Hippocampal formation (tissue), 2 donors: ENCODE data around the gene LTBP2.

ENCODE experiments used
- DNase-seq, 2 donors: peaks; one replicate each; lab custom pipeline; 2025; lab: John Stamatoyannopoulos, UW

The LTBP2 gene

DNA sequence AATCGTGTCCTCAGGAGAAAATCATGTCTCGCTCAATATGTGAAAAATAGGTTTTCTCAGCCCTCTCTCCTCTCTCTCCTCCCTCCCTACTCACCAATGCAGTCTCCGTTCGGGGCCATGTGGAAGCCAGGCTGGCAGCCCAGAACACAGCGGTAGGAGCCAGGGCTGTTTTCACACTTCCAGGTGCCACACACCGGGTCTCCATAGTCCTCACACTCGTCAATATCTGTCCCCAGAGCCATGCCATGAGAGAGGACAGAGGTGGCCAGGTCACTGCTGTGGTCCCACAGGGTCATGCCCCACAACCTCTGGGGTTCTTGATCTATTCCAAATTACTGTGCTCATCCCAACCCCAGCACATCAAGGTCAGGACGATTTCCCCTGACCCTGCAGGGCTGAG, 105.0 kb downstream of the LTBP2 start:
- DNase-seq, result no peak

DNA sequence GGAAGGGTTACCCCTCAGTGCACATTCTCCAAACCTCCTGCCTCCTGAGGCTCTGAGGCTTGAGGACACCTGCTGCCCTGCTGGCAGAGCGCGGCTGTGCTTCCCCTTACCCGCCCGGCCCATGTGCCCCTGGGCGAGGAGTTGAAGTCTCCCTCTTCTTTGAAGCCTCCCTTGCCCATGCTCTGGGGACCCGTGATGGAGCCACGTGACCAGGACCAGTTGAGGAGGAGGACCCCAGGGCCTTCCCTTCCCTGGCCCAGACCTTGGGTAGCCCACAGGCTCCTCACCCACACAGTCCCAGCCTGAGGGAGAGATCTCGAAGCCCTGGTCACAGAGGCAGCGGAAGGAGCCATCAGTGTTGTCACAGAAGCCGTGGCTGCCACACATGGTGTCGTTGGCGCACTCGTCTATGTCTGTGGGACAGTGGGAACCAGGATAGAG, 105.6 kb downstream of the LTBP2 start:
- no peak for DNase-seq

DNA sequence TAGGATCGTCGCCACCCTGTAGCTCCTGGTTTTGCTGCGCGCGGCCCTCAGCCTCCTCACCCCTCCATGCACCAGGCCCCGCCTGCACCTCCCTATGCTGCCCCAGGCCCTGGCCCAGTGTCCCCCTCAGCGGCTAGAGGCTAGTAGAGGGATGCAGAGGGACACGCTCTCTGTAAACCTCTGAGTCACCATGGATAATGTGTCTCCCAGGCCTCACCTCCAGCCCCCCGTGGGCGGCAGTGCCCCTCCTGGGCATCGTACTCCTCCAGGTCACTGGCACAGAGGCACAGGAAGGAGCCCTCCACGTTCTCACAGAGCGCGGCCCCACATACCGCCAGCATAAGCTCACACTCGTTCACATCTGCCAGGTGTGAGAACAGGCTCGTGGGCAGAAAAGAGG, 106.2 kb downstream of the LTBP2 start:
- DNase-seq, result no peak

DNA sequence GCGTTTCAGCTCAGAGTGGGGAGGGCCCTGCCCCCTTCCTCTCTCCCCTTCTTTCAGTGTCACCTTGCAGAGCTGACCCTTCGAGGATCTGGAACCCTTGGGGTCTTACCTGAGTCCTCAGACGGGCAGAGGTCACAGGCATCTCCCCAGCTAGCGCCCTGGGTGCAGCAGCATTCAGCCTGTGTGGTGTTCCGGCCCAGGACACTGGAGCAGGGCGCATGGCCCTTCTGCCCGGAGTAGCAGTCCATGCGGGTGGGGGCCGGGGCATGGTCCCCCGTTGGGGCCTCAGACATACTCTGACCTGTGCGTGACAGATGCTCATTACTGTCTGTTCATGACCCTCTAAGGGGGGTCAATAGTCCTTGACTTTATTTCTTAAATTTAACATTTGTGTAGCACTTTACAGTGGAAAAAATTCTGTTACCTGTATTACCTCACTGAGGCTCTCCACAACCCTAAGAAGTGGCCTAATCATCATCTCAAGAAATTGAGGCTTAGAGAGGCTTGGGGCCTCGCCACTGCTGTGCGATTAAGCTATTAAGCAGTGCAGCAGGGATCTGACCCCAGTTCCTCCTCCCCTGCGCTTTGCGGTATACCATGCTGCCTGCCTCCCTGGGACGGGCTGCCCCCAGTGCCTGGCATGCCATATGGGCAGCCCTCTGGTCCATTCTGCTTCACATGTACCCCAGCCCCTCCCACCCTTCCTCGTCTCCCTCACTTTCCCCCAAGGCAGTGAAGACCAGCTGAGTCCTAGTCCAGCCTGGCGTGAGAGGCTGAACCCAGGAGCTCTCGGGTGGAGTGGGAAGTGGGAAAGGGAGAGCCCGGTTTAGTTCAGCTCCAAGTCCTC, 106.9 kb downstream of the LTBP2 start:
- DNase-seq, result no peak

DNA sequence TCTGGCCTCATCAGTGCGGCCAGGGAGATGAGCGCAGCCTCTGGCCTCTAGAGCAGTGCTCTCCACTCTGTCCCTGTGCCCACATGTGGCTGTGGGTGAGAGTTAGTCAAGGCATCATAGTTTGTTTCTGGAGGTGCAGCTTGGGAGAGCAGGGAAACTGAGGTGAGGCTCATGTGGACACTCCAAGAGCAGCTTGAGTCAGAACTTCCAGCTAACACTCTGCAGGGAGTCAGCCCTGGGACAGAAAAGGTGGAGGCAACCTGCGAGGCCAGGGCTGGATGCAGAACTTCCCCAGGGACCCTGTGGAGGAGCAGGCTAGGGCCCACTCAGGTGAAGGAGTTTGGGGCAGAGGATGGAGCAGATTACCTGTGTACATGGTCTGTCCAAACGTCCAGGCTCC, 107.6 kb downstream of the LTBP2 start:
- DNase-seq, result no peak

DNA sequence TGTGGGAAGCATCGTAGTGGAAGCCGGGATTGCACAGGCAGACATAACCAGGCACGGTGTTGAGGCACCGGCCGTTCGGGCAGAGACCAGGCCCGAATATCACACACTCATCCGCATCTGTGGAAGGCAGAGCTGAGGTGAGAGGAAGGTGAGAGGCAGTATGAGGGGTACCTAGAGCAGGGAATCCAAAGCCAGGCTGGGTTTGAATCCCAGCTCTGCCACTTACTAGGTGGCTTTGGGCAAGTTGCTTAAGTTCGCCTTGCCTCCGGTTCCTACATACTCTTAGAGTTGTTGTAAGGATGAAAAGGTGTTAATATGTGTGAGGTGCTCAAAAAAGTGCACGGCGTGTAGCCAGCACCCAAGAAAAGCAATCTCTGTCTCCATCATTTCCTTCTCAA, 108.1 kb downstream of the LTBP2 start:
- no peak for DNase-seq

DNA sequence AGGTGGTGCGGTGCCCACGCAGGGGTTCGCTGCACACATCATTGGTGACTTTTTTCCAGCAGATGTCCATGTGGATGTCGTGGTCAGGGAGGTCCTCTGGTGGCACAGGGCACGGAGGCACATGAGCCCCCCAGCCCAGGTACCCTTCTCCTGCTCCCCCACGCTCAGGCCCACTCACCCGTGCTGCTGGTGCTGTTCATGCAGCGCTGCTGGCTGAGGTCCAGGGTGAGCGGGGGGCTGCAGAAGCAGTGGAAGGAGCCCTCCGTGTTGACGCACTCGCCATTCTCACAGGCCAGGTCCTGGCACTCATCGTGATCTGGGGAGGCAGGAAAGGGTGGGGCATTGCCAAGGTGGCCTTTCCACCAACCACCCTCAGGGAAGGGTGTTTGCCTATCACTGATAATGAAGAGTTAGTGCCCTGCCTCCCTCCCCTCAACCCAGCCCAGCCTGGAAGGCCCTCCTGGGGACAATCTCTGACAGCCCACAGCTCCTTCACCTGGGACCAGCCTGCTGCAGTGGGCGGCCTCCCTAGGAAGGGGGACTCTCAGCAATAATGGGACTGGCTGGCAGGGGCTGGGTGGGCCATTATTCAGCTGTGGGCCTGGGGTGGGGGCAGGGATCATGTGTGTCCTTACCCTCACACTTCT, 108.6 kb downstream of the LTBP2 start:
- DNase-seq, result no peak

DNA sequence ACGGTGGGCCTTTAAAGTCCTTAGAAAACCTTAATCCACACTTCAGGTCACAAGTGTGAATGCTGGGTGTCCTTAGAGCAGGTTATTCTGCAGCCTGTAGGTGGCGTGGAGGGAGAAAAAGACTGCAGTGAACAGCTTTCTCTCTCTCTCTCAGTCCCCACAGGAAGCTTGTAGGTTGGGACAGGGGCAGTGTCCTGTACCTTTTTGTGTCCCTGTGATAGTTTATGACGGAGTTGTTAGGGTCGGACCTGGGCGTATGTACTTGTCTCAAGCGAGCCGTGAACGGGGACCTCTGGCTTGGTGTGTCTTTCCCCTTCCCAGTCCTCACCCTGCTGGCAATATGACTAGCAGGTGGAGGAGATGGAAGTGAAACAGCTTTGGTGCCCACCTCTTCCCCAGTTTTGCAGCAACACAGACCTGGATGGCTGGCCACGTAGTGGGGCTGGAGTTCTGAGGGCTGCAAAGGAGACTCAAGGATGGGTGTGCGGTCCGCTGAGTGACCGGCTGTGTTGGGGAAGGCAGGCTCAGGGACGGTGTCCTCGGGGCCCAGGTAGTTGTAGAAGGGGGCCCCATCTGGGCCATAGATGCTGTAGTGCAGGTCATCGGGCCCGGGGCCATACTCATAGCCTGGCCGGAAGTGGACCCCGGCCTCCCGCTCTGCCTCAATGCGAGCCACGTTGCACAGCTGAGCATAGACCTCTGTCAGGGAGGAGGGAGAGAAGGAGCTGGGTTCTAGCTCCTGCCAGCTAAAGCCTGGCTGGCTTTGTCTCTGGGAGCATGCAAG, 109.6 kb downstream of the LTBP2 start:
- peak in 1 of 2 donors; percentile 26 for DNase-seq

DNA sequence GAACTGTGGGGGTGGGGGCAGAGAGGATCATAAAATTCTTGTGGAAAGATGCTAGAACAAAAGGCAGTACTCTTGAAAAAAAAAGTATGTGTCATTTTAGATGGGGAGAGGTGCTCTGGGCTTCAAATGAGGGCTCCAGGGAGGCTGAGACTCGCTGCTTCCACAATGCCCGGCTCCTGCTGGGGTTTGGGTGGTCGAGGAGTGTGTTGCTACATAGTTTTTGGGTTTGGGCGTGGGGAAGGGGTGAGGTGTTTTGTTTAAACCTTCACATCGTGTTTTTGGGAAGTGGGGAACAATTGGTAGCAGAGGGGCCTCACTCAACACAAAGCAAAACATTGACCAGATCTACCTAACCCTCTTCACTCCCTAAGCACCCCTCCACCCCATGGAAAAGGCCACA, 110.3 kb downstream of the LTBP2 start:
- no peak for DNase-seq

DNA sequence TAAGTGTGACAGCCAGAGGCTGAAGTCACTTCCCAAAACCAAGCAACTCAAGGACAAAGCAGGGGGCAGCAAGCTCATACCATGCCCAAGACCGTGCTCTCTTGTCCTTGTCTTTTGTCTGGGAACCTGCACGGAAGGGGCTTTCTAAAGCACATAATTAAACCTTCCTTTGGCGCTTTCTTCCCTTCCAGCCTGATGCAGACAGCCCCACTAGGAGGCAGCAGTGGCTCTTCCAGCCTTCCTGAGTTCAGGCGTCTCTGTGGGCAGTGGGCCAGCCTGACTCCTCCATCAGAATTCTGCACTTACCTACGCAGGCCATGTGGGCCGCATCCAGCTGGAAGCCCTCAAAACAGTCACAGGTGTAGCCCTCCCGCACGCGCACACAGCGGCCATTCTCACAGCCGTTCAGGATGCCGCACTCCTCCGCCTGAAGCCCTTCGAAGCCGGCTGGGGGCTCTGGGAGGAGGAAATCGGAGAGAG, 110.9 kb downstream of the LTBP2 start:
- peak; percentile 35 to 62 for DNase-seq

DNA sequence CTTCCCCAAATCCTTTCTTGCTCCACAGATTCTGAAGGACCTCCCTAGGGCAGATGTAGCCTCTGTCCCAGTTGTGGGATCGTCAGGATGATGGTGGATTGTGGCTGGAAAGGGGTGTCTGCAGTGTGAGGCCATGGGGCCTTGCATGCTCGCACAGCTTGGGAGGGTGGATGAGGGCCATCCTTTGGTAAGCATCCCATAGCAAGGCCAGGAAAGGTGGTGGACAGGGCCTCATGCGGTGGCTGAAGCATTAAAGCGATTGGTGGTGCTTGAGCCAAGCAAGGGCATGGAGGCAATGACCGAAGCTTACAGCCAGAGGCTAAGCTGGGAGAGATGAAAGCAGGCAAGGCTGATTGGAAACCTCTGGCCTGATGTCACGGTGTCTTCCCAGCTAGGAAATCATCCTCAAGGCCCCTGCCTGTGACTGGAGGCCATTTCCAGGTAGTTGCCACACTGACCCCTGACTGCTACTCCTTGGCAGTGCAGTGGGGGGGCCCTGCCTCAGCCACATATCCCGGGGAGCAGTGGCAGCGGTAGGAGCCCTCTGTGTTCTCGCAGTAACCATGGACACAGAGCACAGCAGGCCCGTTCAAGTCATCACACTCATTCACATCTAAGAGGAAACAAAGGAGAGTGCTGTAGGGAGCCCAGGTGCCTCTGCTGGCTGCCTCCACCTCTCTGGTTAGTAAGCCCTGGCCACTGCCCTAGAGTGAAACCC, 111.5 kb downstream of the LTBP2 start:
- no peak for DNase-seq

DNA sequence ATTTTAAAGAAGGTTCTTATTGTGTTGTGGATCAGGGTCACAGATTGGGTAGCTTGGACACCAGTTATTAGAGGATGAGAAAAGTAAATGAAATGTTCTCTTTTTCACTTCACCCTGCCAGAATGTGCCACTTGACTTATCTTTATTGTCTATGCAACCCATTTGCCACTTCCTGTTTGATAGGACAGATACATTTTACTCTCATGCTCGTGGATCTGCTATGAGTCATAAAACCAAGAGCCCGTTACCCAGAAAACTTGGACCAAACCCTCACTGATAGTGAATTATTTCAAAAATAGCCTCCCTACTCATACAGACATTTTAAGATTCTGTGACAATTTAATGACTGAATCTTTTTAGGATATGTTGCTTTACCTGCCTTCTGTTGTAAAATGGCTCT, 116.7 kb downstream of the LTBP2 start:
- no peak for DNase-seq

DNA sequence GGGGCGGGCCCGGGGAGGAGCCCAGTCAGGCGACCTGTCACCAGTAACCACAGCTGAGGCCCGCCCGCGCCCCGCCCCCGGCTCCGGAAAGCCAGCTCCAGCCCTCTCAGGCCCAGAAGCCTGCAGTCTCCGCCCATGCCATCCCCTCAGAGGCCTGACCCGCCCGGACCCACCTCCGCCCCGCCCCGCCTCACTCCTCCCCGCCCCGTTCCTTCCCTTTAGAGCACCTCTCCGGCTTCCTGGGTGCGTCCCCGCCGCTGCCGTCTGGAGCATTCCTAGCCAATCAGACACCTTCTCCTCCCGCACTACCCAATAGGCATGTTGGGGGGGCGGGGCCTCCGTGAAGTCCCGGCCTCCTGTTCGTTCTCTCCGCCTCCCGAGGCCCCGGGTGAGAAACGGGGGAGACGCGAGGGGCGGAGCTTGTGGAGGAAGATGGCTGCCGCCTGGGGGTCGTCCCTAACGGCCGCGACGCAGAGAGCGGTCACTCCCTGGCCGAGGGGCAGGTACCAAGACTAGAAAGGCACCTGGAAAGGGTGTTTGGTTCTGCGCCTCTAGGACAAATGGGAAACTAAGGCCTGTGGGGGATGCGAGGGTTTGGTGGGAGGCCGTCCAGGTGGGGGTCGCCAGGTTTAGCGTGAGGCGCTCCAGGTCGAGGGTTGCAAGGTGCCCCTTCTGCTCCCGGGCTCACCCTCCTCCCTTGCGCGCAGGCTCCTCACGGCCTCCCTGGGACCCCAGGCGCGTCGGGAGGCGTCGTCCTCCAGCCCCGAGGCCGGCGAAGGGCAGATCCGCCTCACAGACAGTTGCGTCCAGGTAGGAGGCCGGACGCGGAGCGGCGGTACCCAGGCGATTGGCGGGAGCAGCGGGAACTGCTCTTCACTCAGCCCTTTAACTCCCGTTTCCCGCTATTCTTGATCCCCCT, 118.4 kb downstream of the LTBP2 start, which contains the start of gene ISCA2:
ISCA2 (plus strand) TSS at position 423 of the 919 bp plus-strand sequence; CDS start at position 433, 10 bp downstream.
- peak; percentile 99 for DNase-seq

DNA sequence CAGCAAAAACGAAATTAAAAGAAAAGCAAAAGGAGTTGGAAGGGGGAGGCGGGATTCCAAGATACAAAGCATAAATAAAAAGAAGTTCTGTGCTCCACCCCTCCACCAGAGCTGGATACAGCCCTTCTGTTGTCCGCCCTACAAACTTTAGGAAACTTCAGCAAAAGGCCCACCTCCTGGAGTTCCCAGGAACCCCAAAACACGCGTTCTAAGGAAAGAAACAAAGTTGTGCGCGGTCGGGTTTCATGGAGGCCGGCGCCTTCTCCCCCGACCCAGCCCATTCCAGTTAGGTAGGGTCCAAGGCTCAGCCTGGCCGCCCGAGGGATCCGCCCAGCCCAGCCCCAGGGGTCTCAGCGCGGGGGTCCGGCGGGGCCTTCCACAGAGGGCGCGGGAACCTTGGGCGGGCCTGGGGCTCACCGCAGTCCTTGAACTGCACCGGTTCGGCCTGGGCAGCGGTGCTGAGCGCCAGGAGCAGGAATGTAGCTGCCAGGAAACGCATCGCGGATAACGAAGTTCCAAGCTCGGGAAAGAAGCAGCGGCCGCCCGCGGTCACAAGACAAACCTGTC, 119.2 kb downstream of the LTBP2 start, which contains the start of gene NPC2:
NPC2 (minus strand) TSS at position 530 of the 567 bp plus-strand sequence; CDS start at position 499, 31 bp downstream.
- DNase-seq, result no peak

DNA sequence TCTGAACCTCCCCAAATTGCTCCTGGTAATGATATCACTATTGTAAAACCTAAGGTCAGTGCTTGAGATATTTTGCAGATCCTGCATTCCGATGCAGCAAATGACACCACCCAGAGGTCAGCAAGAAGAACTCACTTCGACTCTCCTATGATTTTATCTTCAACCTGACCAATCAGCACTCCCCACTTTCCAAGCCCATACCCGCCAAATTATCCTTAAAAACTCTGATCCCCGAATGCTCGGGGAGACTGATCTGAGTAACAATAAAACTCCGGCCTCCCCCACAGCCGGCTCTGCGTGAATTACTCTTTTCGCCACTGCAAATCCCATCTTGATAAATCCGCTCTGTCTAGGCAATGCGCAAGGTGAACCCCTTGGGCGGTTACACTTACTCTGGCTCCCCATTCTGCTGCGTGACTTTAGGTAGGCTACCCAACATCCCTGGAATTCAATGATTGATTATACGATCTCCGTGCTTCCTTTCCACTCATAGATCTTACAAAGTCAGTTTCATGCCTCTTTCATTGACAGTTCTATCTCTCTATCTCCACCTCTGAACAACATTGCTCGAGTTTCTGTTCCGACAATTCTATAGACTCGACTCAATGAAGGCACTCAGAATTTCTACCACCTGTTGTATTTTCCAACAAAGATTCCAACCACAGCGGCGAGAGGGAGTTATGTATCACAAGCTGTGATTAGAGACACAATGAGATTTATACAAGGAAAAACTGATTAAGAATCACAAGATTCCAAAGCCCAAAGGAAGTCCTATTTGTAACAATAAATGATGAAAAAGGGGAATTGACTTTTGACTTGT, 119.9 kb downstream of the LTBP2 start:
- no peak for DNase-seq

DNA sequence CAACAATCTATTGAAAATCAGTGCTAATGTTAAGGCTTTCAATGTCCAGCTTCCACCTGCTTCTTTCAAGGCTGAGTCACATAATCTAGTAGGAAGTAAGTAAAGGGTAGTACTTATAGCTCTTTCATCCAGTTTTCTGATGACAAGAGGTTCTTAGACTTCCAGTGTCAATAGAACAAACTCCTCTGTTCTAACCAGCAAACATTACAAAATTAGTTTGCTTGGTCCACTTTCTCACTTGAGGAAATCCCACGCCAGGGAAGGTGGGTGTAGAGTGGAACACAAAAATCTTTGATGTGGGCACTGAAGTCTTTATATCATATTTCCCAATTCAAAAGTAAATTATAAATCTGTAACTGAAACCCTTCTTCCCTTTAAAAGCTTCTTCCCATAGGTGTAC, 121.6 kb downstream of the LTBP2 start:
- no peak for DNase-seq

DNA sequence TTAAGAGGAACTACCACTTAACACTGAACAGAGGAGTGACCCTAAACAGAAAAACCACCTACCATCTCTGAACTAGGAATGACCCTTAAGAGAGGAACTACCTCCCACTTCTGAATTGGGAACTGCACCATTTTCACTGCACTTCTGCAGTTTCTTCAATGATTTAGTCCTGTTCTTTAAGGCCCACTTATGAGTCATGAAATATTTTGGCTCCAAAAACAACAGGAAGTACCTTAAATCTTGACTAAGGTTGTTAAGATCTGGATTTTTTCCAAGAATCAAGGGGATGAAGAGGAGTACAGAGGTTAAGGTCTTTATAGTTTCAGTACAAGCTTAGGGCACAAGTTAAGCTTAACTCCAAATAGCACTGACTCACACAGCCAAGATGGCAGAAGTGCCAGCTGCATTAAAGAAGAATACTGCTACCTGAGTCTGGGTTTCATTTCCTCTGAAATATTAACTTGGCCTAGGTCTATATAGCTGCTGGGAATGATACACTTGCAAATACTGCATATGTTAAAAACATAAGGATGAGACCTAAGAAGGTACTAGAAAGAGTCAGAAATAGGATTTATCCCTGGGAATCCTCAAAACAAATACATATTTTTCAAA, 123.1 kb downstream of the LTBP2 start:
- no peak for DNase-seq

DNA sequence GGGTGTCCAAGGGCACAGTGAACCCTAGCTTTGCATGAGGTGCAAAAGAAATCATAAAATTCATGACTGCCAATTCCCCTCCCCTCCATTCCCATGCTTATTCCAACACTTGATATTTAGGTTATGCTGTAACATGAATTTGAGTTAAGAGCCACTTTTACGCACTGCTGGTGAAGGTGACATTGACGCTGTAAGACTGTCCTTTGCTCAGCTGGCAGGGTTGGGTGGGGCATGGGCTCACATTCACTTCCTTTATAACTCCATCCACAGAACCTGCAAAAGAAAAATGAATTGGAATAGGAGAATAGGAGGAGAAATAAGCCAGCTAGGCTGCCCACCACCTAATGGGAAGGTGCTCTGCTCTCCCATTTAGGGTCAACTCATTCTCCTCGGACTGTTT, 125.9 kb downstream of the LTBP2 start:
- no peak for DNase-seq

DNA sequence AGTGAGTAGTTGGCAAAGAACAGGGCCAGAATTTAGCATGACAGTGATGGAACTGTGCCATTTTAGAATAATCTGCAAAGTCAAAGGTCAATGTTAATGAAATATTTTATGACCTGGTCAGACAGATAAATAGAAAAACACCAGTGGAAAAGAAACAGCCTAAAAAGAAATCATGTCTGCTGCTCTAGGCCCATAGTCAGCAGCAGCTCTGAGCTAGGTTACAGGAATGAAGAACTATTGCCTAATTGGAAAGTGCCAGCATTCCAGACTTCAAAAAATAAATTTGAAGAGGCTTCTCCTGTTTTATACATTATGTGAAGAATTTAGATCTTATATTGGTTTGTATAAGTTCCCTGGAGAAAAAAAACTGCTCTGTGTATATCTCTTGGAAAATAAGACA, 128.7 kb downstream of the LTBP2 start:
- no peak for DNase-seq
